Dermis blood vessel endothelial cell (primary cell): Measurements from ENCODE around the gene ARID1B. TPM values are rescaled to one million over a fixed set of nuclear protein-coding genes. Genes with fewer than 3 reads are reported as not detected.

Experiments used
- DNase-seq: peaks from one replicate; pipeline ENCODE4 v3.0.0; 2010
- total RNA-seq: library from RNA; depleted of rRNA; stranded (reverse); fragments of >200 nt; gene quantifications from 2 replicates; pipeline ENCODE4 v1.2.3, GENCODE V29; 2014

ARID1B gene
- total RNA-seq, 1 donor from 2014 or later, result 37.8 TPM

DNA sequence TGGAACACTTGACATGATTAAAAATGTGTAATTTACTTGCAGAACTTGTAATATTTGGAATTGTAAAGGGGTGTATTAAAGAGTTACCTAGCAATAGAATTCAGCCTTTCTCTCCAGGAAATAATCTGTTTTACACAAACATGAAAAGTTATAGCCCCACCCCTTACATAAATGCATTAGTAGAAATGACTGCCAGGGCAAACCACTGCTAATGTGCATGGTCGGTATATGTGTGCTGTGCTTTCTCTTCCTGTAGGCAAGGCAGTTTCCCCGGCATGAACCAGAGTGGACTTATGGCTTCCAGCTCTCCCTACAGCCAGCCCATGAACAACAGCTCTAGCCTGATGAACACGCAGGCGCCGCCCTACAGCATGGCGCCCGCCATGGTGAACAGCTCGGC is 389.6 kb downstream of the ARID1B start:
- no peak for DNase-seq

DNA sequence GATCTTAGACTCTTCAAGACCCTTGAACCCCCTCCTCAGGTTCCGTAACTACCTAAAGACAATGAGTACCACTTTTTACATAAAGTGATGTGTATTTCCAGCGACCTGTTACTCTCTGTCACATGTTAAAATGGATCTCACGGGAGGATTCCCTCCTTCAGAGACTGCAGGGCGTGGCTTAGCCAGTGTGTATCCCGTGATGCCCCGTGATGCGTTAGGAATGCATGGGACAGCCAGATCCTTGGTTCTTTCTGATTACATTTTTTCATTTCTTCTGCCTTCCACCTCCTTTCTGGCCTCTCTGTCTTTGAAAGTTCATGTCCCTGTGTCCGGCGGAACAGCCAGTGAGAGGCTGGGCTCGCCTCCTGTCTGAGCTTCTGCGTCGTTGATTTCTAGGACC is 390.7 kb downstream of the ARID1B start:
- no peak for DNase-seq

DNA sequence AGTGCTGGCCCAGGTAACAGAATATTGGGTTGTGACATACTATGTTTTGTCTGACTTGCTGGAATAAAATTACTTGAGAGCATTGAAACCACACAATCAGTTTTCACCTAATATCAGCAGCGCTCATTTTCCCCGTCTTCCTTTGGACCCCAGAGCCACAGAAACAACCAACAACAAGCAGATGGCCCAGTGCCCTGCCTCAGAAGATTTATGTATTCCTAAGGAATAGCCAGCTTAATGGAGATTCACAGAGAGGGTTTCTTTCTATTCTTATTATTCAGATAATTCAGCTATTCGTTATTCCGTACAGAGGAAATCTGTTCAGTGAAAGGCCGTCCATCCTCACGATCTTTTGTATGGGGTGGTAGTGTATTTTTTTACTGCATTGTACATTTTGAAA is 391.3 kb downstream of the ARID1B start:
- DNase-seq, result no peak

DNA sequence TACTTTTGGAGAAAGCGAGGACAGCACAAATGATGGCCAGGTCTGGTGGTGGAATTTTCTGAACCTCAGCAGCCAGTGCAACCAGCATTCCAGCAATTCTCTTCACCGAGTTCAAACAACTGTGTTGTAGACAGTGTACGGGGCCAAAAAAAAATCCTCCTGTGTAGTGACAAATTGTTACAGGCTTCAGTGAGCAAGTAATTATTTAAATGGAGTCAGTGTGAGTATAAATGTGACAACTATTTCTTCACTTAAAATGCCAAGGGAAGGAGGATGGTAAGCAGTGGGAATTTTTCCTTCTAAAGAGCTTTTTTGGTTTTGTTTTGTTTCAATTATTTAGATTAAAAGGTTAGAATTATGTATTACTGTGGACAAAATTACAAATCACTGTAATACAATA is 392.0 kb downstream of the ARID1B start:
- DNase-seq, result no peak

DNA sequence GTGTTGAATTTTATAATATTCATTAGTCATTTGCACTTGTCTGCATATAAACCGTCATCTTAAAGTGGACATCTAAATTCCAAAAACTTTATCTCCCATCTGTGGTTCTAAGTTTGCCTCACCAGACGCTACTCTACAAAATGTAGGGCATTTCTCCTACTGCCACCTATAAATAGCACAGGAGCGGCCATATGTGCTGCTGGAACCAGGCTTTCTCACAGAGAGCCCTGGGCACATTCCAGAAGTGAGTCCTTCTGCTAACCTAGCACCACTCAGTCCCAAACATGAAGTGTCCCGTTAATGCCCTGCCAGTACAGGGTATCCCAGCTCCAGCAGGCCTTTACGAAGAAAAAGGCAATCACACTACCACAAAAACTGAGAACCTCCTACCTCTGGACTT is 392.5 kb downstream of the ARID1B start:
- DNase-seq, result no peak

DNA sequence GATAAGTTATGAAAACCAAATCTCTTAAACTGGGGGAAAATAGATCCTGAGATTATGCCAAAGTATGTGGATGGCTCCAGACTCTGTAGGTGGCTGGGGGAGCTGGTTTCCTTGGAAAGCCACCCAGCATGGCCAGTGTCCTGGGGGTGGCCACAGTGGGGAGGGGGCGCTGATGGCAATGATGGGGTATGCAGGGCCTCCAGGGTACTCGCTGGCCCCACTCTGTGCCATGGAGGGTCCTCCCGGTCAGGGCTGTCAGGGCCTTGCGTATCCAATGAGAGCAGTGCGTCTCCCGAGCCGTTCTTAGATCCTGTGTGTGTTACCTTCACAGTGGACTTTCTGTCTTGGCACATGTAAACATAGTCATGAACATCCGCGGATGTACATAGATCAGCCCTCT is 393.4 kb downstream of the ARID1B start:
- DNase-seq, result no peak

DNA sequence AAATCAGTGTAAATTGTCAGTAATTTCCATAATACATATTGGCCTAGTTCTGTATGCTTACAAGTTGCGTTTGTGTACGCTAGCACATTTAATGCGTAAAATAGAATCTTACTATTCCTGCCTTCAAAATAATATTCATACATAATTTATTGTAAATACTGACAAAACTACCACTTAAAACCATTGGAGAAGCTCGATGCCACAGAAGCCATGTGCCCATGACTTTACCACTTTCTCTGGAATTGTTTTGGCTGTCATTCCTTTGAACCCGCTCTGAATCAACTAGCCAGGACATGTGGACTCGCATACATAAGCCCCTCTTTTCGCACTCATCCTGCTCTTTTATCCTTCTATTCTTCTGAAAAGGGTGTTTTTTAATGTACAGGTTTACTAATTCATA is 394.6 kb downstream of the ARID1B start:
- no peak for DNase-seq

DNA sequence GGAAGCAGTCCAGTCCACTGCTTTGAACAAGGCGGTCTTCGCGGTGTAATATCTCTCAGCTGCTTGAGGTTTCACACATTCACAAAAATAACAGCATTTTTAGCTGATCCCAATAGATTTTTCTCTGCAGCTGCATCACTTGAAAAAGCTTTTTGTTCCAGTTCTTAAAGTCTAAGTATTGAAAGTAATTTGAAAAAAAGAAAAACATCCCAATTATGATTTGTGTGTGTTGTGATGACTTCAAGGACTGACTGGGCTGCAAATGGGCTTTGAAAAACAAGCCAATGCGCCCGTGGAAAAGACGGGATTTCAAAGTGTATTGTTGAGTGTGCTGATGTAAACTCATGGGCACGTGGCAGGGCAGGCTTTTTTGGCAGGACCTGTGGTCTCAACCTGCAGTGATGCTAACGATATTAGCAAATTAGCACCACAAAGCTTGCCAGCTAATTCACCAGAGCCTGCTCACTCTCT is 395.1 kb downstream of the ARID1B start:
- no peak for DNase-seq

DNA sequence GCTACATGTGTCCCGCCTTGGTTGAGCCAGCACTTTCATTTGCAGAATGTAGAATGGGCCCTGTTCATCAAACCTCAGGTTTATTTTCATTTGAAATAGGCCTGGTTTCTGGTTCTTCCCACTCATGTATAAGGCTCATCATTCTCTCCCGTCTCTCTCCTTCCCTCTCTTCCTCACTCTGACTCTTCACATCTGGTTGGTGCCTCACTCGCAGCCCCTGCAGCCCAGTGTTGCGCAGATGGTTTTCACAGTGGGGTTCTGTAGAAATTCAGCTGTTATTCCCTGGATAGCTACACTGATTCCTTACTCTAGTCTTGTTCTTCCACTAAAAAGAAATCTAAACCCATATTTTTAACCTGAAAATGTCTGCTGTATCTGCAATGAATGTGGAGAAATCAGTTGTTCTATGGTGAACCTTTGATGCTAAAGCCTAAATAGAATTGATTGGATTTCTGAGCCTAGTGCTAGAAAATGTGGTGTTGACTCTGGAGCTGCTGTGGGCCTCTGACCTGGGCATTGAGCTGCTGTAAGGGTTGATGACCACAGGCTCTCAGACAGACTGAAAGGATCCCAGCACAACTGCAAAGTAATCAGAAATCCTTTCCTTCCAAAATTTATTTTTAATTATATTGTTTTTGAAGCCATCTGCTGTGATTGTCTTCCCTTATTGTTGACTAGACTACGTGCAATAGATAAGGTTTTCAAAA is 395.8 kb downstream of the ARID1B start:
- no peak for DNase-seq

DNA sequence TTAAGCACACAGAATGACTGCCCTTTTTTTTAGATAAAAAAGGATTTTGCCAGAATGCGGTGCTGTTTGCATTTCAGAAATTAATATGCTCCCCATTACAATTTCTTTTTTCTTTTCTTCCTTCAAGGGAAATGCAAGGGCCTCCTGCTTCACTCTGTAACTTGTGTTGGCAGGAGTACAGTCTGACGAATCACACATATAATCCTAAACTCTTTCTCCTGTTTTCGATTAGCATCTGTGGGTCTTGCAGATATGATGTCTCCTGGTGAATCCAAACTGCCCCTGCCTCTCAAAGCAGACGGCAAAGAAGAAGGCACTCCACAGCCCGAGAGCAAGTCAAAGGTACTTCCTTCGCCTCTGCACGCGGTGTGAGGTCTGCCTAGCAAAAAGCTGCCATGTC is 396.6 kb downstream of the ARID1B start:
- no peak for DNase-seq

DNA sequence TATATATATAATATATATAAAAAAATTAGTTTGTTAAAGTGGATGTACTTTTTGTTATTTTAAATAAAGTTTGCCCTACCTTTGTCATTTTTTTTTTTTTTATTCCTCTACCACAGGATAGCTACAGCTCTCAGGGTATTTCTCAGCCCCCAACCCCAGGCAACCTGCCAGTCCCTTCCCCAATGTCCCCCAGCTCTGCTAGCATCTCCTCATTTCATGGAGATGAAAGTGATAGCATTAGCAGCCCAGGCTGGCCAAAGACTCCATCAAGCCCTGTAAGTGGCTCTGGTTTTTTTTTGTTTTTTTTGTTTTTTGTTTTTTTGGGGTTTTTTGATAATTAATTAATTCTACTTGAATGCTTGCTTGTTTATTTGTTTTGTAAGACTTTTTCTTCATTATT is 397.6 kb downstream of the ARID1B start:
- no peak for DNase-seq

DNA sequence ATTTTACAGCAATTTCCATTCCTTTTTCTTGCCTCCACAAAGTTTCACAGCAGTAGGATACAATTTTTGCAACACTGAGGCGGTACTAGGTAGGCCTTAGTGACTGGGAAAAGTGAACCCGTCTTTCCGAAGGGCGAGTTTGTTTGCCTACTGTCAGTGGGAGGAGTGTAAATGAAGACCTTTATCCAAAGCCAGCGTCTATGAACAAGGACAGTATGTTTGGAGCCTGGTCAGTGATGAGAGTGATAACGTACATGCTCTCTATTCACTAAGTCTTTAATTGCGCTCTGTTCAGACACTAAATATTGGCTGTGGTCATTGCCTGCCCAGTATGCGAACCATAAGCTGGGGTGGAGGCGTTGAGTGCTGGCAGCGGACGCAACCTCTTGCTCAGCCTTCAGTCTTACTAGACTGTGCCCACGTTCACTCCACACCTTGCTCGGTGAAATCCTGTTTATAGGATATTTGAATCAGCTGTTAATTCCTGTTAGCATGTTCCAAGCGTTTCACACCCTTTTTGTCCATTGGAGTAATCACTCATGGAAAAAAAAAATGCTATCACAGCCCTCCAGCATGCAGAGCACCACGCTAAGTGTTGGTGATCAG is 400.7 kb downstream of the ARID1B start:
- DNase-seq, result no peak

DNA sequence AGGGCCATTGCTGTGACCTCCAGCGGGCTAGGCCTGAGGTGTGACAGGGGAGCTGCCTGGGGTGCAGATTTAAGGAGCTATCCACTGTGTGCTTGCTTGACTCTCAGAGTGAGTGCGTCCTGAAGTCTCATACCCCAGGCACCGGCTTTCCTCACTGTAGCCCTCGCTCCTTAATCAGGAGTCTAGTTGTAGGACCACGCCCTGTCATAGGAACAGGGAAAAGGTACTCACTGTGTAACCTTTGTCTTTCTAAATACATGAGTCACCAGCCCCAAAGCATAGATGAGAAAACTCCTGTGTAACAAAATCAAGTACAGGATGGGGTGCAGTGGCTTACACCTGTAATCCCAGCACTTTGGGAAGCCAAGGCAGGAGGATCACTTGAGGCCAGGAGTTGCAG is 404.5 kb downstream of the ARID1B start:
- DNase-seq, result no peak

DNA sequence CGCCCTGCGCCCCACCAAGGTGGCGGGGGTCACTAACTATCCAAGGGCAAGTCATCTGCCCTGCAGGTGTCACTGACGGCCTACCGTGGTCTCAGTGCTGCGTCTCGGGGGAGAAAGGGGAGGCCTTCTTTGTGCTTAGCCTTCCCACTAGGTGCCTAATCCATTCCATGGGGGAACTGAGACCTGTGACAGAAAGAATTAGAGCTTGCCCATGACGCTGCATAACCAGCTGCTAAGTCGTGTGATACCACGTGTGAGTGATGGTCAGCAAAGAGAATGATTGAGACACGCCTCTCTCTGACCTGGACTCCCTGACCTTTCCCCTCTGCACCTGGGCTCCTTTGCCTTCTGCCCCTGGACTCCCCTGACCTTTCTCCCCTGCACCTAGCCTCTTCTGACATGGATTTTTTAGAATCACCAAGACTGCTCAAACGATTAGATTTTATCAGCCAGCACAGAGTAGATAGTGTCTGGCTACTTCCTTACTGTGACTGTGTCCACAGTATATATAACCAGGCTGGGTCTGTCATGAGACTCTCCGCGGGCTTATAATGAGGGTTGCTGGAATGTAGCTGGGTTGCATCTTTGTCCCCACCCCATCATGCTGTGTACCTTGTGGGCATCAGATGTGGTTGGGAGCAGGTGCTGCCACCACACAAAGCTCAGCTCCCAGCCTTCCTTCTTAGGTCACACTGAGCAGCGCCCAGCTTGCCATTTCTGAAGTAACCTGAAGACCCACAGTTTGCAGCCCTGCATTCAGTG is 405.5 kb downstream of the ARID1B start:
- DNase-seq, result no peak

DNA sequence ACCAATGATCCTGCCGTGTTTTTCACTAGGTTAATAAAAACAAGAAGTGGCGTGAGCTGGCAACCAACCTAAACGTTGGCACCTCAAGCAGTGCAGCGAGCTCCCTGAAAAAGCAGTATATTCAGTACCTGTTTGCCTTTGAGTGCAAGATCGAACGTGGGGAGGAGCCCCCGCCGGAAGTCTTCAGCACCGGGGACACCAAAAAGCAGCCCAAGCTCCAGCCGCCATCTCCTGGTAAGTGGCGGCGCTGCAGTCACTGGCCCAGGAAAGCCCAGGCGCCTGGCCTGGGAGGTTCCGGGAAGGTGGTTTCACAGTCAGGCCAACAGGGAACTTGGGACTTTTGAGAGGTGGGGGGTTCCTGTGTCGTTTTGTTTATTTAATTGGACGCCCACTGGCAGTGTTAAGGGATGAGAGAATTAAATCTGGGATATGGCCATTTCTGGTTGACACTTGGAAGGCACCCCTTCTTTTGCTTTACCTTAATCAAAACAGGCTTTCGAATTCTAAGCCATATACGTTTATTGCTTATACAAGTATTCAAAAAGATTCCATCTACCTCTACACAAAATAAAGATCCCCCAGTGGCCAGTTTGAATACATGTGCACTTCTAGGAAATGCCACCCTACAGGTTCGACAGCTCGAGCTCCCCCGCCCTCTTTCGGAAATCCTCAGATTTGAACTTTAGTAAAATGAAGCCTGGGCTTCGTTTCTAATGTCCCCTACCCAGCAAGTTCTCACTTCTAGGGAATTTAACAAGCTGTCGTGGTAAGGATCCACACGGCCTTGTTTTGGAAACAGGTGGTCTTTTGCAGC is 407.2 kb downstream of the ARID1B start:
- peak; percentile 73 for DNase-seq

DNA sequence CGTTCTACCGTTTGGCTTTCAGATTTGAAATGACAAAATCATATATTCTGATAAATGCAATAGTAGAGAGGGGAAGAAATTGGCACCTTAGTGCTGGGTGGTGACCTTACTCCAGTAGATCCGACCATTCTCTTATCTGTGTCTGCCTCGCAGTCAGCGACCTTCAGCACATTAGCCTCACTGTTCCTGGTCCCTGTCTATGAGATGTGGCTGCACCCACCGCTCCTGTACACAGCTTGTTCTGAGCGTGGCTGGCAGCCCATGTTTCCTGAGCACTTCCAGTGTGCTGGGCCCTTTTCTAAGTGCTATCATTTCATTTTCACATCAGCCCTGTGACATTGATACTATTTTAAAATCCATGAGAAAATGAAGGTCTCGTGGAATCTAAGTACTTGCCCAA is 408.0 kb downstream of the ARID1B start:
- no peak for DNase-seq

DNA sequence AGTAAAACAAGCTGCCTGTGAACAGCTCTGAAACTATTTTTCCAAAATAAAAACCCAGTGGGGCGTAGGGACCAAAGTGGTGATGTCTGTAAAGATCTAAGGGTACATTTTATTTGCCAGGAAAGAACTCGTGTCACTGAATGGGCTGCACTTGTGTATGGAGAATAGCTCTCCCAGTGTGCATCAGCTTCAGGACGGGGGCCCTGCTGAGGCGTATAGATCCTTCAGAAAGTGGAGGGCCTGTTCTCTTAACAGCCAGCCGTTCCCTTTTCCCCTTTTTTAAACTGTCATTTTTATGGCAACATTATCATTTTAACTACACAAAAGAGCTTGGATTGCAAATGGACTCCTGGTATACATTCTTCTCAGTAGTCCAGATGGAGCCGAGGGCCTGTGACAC is 408.8 kb downstream of the ARID1B start:
- no peak for DNase-seq

DNA sequence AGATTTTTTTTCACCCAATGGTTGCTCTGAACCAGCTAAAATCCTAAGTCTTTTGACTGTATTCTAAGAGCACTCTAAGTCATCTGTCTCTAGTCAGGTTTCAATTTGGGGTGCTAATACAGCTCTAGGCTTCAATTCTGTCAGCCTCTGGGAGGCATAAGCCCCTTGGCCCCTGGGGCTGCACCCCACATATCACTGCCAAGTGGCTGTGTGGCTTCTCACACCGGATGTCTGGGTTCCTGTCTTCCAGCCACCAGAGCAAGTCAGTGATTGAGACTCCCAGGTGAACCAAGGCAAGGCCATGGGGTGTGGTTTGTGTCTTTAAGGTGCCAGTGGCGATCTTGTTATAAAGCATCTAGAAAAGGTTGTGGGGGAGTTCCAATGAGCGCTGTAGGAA is 409.6 kb downstream of the ARID1B start:
- DNase-seq, result no peak

DNA sequence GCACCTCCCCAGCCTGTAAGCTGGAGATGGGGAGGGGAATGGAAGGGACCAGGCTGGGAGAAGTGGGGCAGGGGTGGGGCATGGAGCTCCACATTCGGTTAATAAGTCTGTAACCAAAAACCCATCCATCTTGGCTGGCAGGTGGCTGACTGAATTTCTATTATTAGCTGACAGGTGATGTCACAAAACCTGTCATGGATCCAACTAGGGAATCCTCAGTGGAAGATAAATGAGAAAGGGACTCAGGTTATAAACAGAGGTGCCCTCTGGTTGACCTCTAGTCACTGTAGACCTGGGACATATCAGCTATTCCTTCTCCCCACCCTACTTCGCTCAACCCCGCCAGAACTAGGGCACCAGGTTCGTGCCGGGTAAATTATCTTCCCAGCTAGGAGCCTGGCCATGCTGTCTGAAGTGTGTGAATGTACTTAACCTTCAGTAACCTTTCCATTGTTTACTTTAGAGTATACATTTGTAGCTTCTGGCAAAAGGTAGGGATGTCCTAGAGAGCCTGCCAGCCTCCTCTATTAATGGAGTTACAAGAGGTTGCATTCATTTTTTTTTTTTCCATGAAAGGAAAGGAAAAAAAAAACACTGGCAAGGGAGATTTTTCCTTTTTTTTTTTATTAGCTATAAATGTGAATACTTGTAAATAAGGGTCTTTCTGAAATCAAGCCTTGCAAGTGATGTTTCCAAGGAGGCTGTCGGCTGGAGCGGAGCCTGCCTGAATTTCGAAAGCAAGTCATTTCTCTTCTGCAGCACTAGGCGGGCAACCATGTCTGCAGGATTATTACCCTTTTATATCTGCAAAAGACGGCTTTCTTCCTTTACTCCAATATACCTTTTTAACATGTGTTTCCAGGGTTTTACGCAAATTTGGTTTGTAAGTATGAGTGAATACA is 410.3 kb downstream of the ARID1B start:
- peak; percentile 45 for DNase-seq

DNA sequence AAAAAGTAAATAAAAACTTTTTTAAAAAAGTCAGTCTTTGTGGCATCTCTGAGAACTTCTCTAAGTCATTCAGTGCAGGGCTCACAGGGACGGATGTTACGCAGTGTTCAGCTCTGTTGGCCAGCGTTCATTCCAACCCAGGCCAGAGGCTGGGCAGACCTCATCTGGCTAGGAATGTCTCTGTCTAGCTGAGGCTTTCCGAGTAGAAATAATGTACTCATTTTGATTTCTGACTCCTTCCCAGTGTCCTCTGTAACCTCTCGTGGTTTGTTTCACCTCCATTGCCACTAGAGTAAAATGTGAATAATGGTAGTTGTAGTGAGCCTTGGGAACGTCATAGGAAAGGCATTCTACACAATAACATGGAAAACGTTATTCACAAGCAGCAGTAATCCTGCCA is 411.0 kb downstream of the ARID1B start:
- DNase-seq, result no peak

DNA sequence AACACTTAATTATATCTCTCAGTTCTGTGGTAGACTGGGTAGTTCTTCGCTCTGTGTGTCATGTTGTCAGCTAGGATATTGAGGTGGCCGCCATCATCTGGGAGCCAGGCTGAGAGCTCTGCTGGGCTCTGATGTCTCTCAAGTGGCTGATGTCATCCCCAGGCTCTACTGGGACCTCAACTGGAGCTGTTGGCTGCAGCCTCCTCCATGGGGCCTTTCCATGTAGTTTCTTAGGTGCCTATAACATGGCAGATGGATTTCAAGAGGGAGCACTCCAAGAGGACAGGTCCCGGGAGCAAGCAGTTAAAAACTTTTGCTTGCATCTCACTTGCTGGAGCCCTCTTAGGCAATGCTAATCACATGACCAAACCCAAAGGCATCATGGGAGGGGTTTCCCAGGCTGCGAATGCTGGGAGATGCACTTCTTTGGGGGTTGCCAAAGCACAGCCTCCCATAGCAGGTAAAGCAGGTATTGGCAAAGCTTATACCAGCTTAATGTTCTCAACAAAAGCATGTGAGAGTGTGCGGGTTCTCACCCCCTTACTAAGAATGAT is 416.3 kb downstream of the ARID1B start:
- DNase-seq, result no peak

DNA sequence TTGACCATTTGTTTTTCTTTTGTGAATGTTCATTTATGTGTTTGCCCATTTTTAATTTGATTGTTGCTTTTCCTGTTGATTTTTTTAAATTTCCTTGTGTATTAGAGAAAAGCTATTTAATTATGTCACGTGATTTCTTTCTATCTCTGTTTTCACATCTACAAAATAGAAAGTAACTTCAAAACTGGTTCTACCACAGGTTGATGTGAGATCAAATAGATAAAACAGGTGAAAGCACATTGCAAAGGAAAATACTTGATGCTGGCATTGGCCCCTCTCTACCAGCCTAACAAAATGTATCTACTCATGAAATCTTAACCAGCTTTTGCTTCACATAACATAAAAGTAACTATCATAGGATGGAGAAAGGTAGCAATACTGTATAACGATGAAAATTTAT is 416.9 kb downstream of the ARID1B start:
- DNase-seq, result no peak
